WI38 (cell line): ENCODE data around the gene FCGR3A.

Source experiments
- H3K4me3 ChIP-seq: 2 replicates; pipeline ENCODE4 v1.5.1; 2011; ENCODE audit warnings: low read depth, mild to moderate bottlenecking, control low read depth, low read length
- CTCF ChIP-seq: IDR thresholded peaks from 2 replicates; pipeline ENCODE4 v1.5.1; 2012; ENCODE audit warnings: low read depth, mild to moderate bottlenecking, control low read depth, low read length

Gene FCGR3A

GRCh38 chr1:161502641-161503393 is 46.8 kb downstream of the FCGR3A start:
- no peak for TF ChIP-seq CTCF

GRCh38 chr1:161502181-161502580 is 47.4 kb downstream of the FCGR3A start:
- TF ChIP-seq CTCF, result no peak
- no peak overlapping the region for H3K4me3 ChIP-seq

More at GRCh38 chr1:161502641-161503393, 46.8 kb downstream of the FCGR3A start:
- H3K4me3 ChIP-seq, result no peak overlapping the region

- H3K4me3 ChIP-seq, result no peak overlapping the region
- TF ChIP-seq CTCF, result no peak
These were observed 48.4 kb downstream of the FCGR3A start for GRCh38 chr1:161501234-161501633.

GRCh38 chr1:161499099-161500039 is 50.2 kb downstream of the FCGR3A start:
- no peak overlapping the region for H3K4me3 ChIP-seq
- no peak for TF ChIP-seq CTCF

GRCh38 chr1:161498646-161499045 is 51.0 kb downstream of the FCGR3A start:
- no peak overlapping the region for H3K4me3 ChIP-seq
- TF ChIP-seq CTCF, result no peak

GRCh38 chr1:161497961-161498360 is 51.7 kb downstream of the FCGR3A start:
- no peak for TF ChIP-seq CTCF
- H3K4me3 ChIP-seq, result no peak overlapping the region

GRCh38 chr1:161495490-161495889 is 54.1 kb downstream of the FCGR3A start:
- TF ChIP-seq CTCF, result no peak

More at GRCh38 chr1:161495490-161495889, 54.1 kb downstream of the FCGR3A start:
- H3K4me3 ChIP-seq, result no peak overlapping the region
